IgD-negative memory B cell (primary cell): ENCODE data around the gene KAZALD1. TPM values are rescaled to one million over a fixed set of nuclear protein-coding genes. Genes with fewer than 3 reads are reported as not detected.

Experiments used
- H3K27ac Mint-ChIP-seq, 3 donors: one replicate each; pipeline ENCODE4 v1.8.0; 2020 to 2022; ENCODE audit warnings: mild to moderate bottlenecking in 3 of 3, mixed read lengths in 3 of 3, moderate library complexity in 1 of 3
- H3K27me3 Mint-ChIP-seq: one replicate; pipeline ENCODE4 v1.8.0; 2021; ENCODE audit warnings: mixed read lengths
- H3K36me3 Mint-ChIP-seq: one replicate; pipeline ENCODE4 v1.8.0; 2020; ENCODE audit warnings: mild to moderate bottlenecking, mixed read lengths
- H3K4me1 Mint-ChIP-seq, 3 donors: one replicate each; pipeline ENCODE4 v1.8.0; 2020 to 2022; ENCODE audit warnings: mixed read lengths in 3 of 3, mild to moderate bottlenecking in 1 of 3
- H3K4me3 Mint-ChIP-seq, 4 donors: one replicate each; pipeline ENCODE4 v1.8.0; 2020 to 2022; ENCODE audit warnings: mild to moderate bottlenecking in 4 of 4, mixed read lengths in 4 of 4, moderate library complexity in 3 of 4
- H3K9me3 Mint-ChIP-seq, 3 donors: one replicate each; pipeline ENCODE4 v1.8.0; 2020 to 2021; ENCODE audit warnings: mixed read lengths in 3 of 3, mild to moderate bottlenecking in 1 of 3
- polyA plus RNA-seq: library from polyadenylated mRNA; unstranded; fragments of 300-500 nt; fragmentation: Illumina TruSeq; gene quantifications from one replicate; pipeline ENCODE4 v1.2.3, GENCODE V29; 2021

Gene KAZALD1
- polyA plus RNA-seq, 1 donor from 2014 or later, result not detected

DNA sequence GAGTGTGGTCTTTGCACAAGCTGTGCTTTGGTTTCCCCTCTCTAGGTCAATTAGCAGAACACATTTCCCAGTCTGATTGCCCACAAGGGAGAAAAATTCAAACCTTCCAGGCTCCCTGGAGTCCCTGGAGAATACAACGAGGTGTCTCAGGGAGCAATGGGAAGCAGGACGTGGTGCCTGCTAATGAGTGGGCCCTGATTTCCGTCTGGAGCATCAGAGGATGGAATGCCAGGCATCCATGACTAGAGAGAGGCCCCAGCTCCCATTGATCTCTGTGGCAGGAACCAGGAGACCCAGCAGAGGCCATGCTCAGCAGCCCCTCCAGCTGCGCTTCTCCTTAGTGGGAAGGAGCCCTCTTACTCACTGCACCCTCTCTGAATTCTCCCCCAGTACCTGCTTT, 36.1 kb downstream of the KAZALD1 start:
- Mint-ChIP-seq H3K27me3 (peaks cover 27% of the 10 kb centered on the region), H3K4me1 (peaks cover 0 to 2% (median 0%) of the 10 kb centered on the region in 3 donors), H3K36me3 (peaks cover 1% of the 10 kb centered on the region), H3K27ac (no peak overlapping the region), H3K4me3 (no peak overlapping the region), H3K9me3 (no peaks in the 10 kb centered on the region)

DNA sequence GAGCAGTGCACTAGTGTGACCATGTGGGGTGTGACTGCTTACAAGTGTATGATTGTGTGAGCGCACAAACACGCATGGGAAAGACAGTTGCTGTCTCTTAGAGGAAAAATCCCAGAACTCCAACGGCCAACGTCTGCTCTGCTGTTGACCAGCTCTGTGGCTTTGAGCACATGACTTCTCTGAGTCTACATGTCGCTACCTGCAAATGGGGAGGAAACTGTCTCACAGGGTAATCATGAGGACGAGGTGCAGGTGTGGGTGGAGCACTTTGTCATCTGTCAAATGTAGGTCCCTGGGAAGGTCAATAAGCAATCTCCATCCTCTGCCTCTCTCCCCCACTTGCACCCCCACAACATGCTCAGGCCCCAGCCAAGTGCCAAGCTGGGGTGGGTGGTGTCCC, 38.1 kb downstream of the KAZALD1 start:
- Mint-ChIP-seq H3K4me1 (peaks cover 0 to 2% (median 0%) of the 10 kb centered on the region in 3 donors), H3K27ac (no peak overlapping the region), H3K27me3 (peaks cover 24% of the 10 kb centered on the region), H3K9me3 (no peaks in the 10 kb centered on the region), H3K4me3 (no peak overlapping the region), H3K36me3 (peaks cover 1% of the 10 kb centered on the region)

- peaks cover 1% of the 10 kb centered on the region for H3K36me3 Mint-ChIP-seq
- H3K9me3 Mint-ChIP-seq, result no peaks in the 10 kb centered on the region
- no peak overlapping the region for H3K4me3 Mint-ChIP-seq
- peaks cover 19% of the 10 kb centered on the region for H3K27me3 Mint-ChIP-seq
- no peak overlapping the region for H3K27ac Mint-ChIP-seq
- H3K4me1 Mint-ChIP-seq, result no peaks in the 10 kb centered on the region
Observed at GRCh38 chr10:101101372-101101881, 39.6 kb downstream of the KAZALD1 start.

- H3K27me3 Mint-ChIP-seq, result peaks cover 16% of the 10 kb centered on the region
- H3K4me1 Mint-ChIP-seq, result no peaks in the 10 kb centered on the region
- H3K36me3 Mint-ChIP-seq, result peaks cover 1% of the 10 kb centered on the region
- no peak overlapping the region for H3K27ac Mint-ChIP-seq
- H3K9me3 Mint-ChIP-seq, result no peaks in the 10 kb centered on the region
- H3K4me3 Mint-ChIP-seq, result peak overlapping the region in 1 of 4 donors; percentile 39
Observed at GRCh38 chr10:101103430-101103829, 41.6 kb downstream of the KAZALD1 start.

DNA sequence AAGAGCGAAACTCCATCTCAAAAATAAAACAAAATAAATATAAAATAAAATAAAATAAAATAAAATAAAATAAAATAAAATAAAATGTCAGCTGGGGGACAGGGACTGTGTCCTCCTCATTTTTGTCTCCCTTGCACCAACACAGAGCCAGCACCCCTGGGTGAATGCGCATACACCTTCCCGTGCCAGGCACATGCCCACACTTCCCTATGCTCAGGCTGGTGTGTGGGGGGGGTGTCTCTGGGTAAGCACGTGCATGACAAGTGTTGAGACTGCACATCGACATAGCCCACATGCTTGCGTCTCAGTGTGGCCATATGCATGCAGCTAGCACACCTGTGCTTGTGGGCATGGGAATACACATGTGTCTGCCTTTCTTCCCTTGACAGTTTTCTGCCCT, 44.6 kb downstream of the KAZALD1 start:
- Mint-ChIP-seq H3K27ac (no peak overlapping the region), H3K4me3 (no peak overlapping the region), H3K36me3 (no peaks in the 10 kb centered on the region), H3K9me3 (no peaks in the 10 kb centered on the region), H3K4me1 (no peaks in the 10 kb centered on the region), H3K27me3 (peaks cover 8% of the 10 kb centered on the region)

- Mint-ChIP-seq H3K4me3 (no peak overlapping the region), H3K27ac (no peak overlapping the region), H3K4me1 (peaks cover 0 to 2% (median 0%) of the 10 kb centered on the region in 3 donors), H3K36me3 (no peaks in the 10 kb centered on the region), H3K27me3 (peaks cover 8% of the 10 kb centered on the region), H3K9me3 (no peaks in the 10 kb centered on the region)
Observed at GRCh38 chr10:101107771-101108170, 46.0 kb downstream of the KAZALD1 start.

- Mint-ChIP-seq H3K4me3 (no peak overlapping the region), H3K36me3 (no peaks in the 10 kb centered on the region), H3K27me3 (peaks cover 20% of the 10 kb centered on the region), H3K27ac (no peak overlapping the region), H3K9me3 (no peaks in the 10 kb centered on the region), H3K4me1 (peaks cover 0 to 4% (median 0%) of the 10 kb centered on the region in 3 donors)
Observed at GRCh38 chr10:101110856-101111523, 49.2 kb downstream of the KAZALD1 start.

GRCh38 chr10:101111547-101111946, 49.8 kb downstream of the KAZALD1 start:
- no peak overlapping the region for H3K27ac Mint-ChIP-seq

GRCh38 chr10:101112799-101113594, 51.2 kb downstream of the KAZALD1 start:
- Mint-ChIP-seq H3K9me3 (no peaks in the 10 kb centered on the region), H3K27ac (no peak overlapping the region), H3K36me3 (no peaks in the 10 kb centered on the region), H3K4me1 (peaks cover 0 to 4% (median 0%) of the 10 kb centered on the region in 3 donors), H3K4me3 (no peak overlapping the region), H3K27me3 (peaks cover 20% of the 10 kb centered on the region)

More at GRCh38 chr10:101111547-101111946, 49.8 kb downstream of the KAZALD1 start:
- Mint-ChIP-seq H3K4me3 (no peak overlapping the region), H3K4me1 (peaks cover 0 to 4% (median 0%) of the 10 kb centered on the region in 3 donors), H3K9me3 (no peaks in the 10 kb centered on the region), H3K36me3 (no peaks in the 10 kb centered on the region), H3K27me3 (peaks cover 20% of the 10 kb centered on the region)

DNA sequence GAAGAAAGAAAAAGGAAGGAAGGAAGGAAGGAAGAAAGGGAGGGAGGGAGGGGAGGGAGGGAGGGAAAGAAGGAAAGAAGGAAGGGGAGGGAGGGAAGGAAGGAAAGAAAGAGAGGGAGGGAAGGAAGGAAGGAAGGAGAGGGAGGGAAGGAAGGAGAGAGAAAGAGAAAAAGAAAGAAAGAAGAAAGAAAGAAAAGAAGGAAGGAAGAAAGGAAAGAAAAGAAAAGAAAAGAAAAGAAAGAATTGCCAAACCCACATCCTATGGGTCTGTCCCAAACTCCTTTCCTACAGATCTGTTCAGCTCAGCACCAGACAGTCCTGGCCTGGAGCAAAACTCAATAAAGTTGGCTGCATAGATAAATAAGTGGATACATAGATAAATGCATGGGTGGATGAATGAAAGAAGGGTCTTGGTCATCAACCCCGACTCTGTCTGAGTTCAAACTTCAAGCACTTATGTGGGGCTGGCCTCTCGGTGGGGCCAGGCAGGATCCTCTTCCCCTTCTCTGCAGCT, 52.2 kb downstream of the KAZALD1 start:
- H3K4me1 Mint-ChIP-seq, result peaks cover 0 to 4% (median 0%) of the 10 kb centered on the region in 3 donors
- no peaks in the 10 kb centered on the region for H3K36me3 Mint-ChIP-seq
- peak overlapping the region in 1 of 4 donors; percentile 23 for H3K4me3 Mint-ChIP-seq
- H3K27ac Mint-ChIP-seq, result no peak overlapping the region
- H3K9me3 Mint-ChIP-seq, result no peaks in the 10 kb centered on the region
- H3K27me3 Mint-ChIP-seq, result peaks cover 23% of the 10 kb centered on the region

- Mint-ChIP-seq H3K9me3 (no peaks in the 10 kb centered on the region), H3K4me3 (no peak overlapping the region), H3K27ac (no peak overlapping the region), H3K36me3 (no peaks in the 10 kb centered on the region), H3K4me1 (peaks cover 0 to 4% (median 0%) of the 10 kb centered on the region in 3 donors), H3K27me3 (peaks cover 21% of the 10 kb centered on the region)
Observed at GRCh38 chr10:101114646-101115045, 52.9 kb downstream of the KAZALD1 start.

Other genes with a start within 250 kb of the KAZALD1 start
- gene SLF2, start 149.0 kb upstream of the KAZALD1 start, polyA plus RNA-seq, result 12.7 TPM
- not detected for gene SEMA4G, start 92.5 kb upstream of the KAZALD1 start, polyA plus RNA-seq
- gene MRPL43, start 74.5 kb upstream of the KAZALD1 start, polyA plus RNA-seq, result 120 TPM
- 13.6 TPM for gene TWNK, start 74.4 kb upstream of the KAZALD1 start, polyA plus RNA-seq
- gene LZTS2, start 62.2 kb upstream of the KAZALD1 start, polyA plus RNA-seq, result 17.5 TPM
- gene PDZD7, start 30.9 kb upstream of the KAZALD1 start, polyA plus RNA-seq, result not detected
- 7.4 TPM for gene SFXN3, start 30.8 kb upstream of the KAZALD1 start, polyA plus RNA-seq
- gene TLX1, start 69.3 kb downstream of the KAZALD1 start, polyA plus RNA-seq, result not detected
- not detected for gene LBX1, start 167.5 kb downstream of the KAZALD1 start, polyA plus RNA-seq